Measurements from ENCODE around the gene DLEC1.

The DLEC1 gene

GRCh38 chr3:38016847-38017444, 22.1 kb upstream of the DLEC1 start:
- in situ Hi-C loops (cut with HindIII; ENCODE audit: low sequenced_read_pairs): no loop called here
- H3K4me3 ChIP-seq (ENCODE audit: low read depth, low read length): no peak overlapping the region
- no peak for DNase-seq (ENCODE audit: low read depth)
- no peak for TF ChIP-seq CTCF (IDR thresholded peaks at IDR 0.05; ENCODE audit: low read depth, low read length, missing control alignments)

GRCh38 chr3:38017445-38018295, 21.3 kb upstream of the DLEC1 start:
- no peak overlapping the region for H3K4me3 ChIP-seq (ENCODE audit: low read depth, low read length)

GRCh38 chr3:38018296-38019266, 20.4 kb upstream of the DLEC1 start:
- TF ChIP-seq CTCF (IDR thresholded peaks at IDR 0.05; ENCODE audit: low read depth, low read length, missing control alignments): no peak
- H3K4me3 ChIP-seq (ENCODE audit: low read depth, low read length): no peak overlapping the region
- DNase-seq (ENCODE audit: low read depth): no peak
- in situ Hi-C loops (cut with HindIII; ENCODE audit: low sequenced_read_pairs): no loop called here

More at GRCh38 chr3:38017445-38018295, 21.3 kb upstream of the DLEC1 start:
- in situ Hi-C loops (cut with HindIII; ENCODE audit: low sequenced_read_pairs): no loop called here
- DNase-seq (ENCODE audit: low read depth): no peak
- no peak for TF ChIP-seq CTCF (IDR thresholded peaks at IDR 0.05; ENCODE audit: low read depth, low read length, missing control alignments)

- TF ChIP-seq CTCF (IDR thresholded peaks at IDR 0.05; ENCODE audit: low read depth, low read length, missing control alignments): no peak
- DNase-seq (ENCODE audit: low read depth): no peak
- no peak overlapping the region for H3K4me3 ChIP-seq (ENCODE audit: low read depth, low read length)
- in situ Hi-C loops (cut with HindIII; ENCODE audit: low sequenced_read_pairs): no loop called here
Observed at GRCh38 chr3:38019658-38020341, 19.2 kb upstream of the DLEC1 start.

GRCh38 chr3:38020342-38020726, 18.7 kb upstream of the DLEC1 start:
- in situ Hi-C loops (cut with HindIII; ENCODE audit: low sequenced_read_pairs): no loop called here
- no peak for TF ChIP-seq CTCF (IDR thresholded peaks at IDR 0.05; ENCODE audit: low read depth, low read length, missing control alignments)
- H3K4me3 ChIP-seq (ENCODE audit: low read depth, low read length): no peak overlapping the region
- DNase-seq (ENCODE audit: low read depth): no peak

- in situ Hi-C loops (cut with HindIII; ENCODE audit: low sequenced_read_pairs): no loop called here
- DNase-seq (ENCODE audit: low read depth): no peak
- no peak for TF ChIP-seq CTCF (IDR thresholded peaks at IDR 0.05; ENCODE audit: low read depth, low read length, missing control alignments)
- H3K4me3 ChIP-seq (ENCODE audit: low read depth, low read length): no peak overlapping the region
Observed at GRCh38 chr3:38021196-38021595, 17.8 kb upstream of the DLEC1 start.
